Stimulated activated naive B cell treated with anti-CD40 and anti-IgM and Interleukin-4, amounts not matched to agents 10 μg/mL and 1 μg/mL and 100 μg/mL, for 72 hours (primary cell): ENCODE data around the gene HAGH.

Source experiments
- ATAC-seq, 2 donors: fragments of 150-1000 bp; cut with Tn5 transposase; replicated peaks; 2 replicates each; pipeline ENCODE4 v1.10.0; 2021; ENCODE audit warnings: moderate library complexity in 1 of 2
- DNase-seq: peaks from one replicate; pipeline ENCODE4 v3.0.0; 2021
- H3K27ac Mint-ChIP-seq: one replicate; pipeline ENCODE4 v1.8.0; 2022; ENCODE audit warnings: mild to moderate bottlenecking, mixed read lengths
- H3K27me3 Mint-ChIP-seq, 2 donors: one replicate each; pipeline ENCODE4 v1.8.0; 2022; ENCODE audit warnings: mixed read lengths in 2 of 2
- H3K36me3 Mint-ChIP-seq, 2 donors: one replicate each; pipeline ENCODE4 v1.8.0; 2022; ENCODE audit warnings: mixed read lengths in 2 of 2, mild to moderate bottlenecking in 1 of 2
- H3K4me1 Mint-ChIP-seq, 2 donors: one replicate each; pipeline ENCODE4 v1.8.0; 2022; ENCODE audit warnings: mixed read lengths in 2 of 2, mild to moderate bottlenecking in 1 of 2
- H3K4me3 Mint-ChIP-seq, 2 donors: one replicate each; pipeline ENCODE4 v1.8.0; 2022; ENCODE audit warnings: mild to moderate bottlenecking in 2 of 2, mixed read lengths in 2 of 2, moderate library complexity in 1 of 2
- H3K9me3 Mint-ChIP-seq, 2 donors: one replicate each; pipeline ENCODE4 v1.8.0; 2022; ENCODE audit warnings: mixed read lengths in 2 of 2, mild to moderate bottlenecking in 1 of 2

The HAGH gene

GRCh38 chr16:1851793-1852192, 25.2 kb upstream of the HAGH start:
- Mint-ChIP-seq H3K4me1 (no peaks in the 10 kb centered on the region), H3K4me3 (no peak overlapping the region), H3K36me3 (no peaks in the 10 kb centered on the region), H3K27me3 (peaks cover 11 to 35% of the 10 kb centered on the region in 2 donors), H3K9me3 (no peaks in the 10 kb centered on the region), H3K27ac (no peak overlapping the region)
- no peak for ATAC-seq
- no peak for DNase-seq

- no peak overlapping the region for H3K27ac Mint-ChIP-seq
- no peaks in the 10 kb centered on the region for H3K36me3 Mint-ChIP-seq
- H3K9me3 Mint-ChIP-seq = no peaks in the 10 kb centered on the region
- ATAC-seq (no peak), DNase-seq (no peak)
- peaks cover 19 to 42% of the 10 kb centered on the region in 2 donors for H3K27me3 Mint-ChIP-seq
- H3K4me1 Mint-ChIP-seq = no peaks in the 10 kb centered on the region
- H3K4me3 Mint-ChIP-seq = no peak overlapping the region
Measured at GRCh38 chr16:1850981-1851380, 24.4 kb upstream of the HAGH start.

GRCh38 chr16:1846416-1846815, 19.8 kb upstream of the HAGH start:
- Mint-ChIP-seq H3K4me1 (no peaks in the 10 kb centered on the region), H3K27ac (no peak overlapping the region), H3K36me3 (no peaks in the 10 kb centered on the region), H3K9me3 (no peaks in the 10 kb centered on the region), H3K4me3 (no peak overlapping the region), H3K27me3 (peaks cover 18 to 26% of the 10 kb centered on the region in 2 donors)
- no peak for ATAC-seq
- DNase-seq = no peak

GRCh38 chr16:1845985-1846384, 19.4 kb upstream of the HAGH start:
- ATAC-seq (no peak), DNase-seq (no peak)
- Mint-ChIP-seq H3K4me1 (no peaks in the 10 kb centered on the region), H3K36me3 (no peaks in the 10 kb centered on the region), H3K9me3 (no peaks in the 10 kb centered on the region), H3K27me3 (peaks cover 14 to 22% of the 10 kb centered on the region in 2 donors), H3K27ac (no peak overlapping the region), H3K4me3 (no peak overlapping the region)

GRCh38 chr16:1839554-1839953, 12.9 kb upstream of the HAGH start:
- DNase-seq (no peak), ATAC-seq (no peak)
- no peak overlapping the region for H3K27ac Mint-ChIP-seq
- H3K27me3 Mint-ChIP-seq = no peaks in the 10 kb centered on the region
- H3K9me3 Mint-ChIP-seq = no peaks in the 10 kb centered on the region
- H3K36me3 Mint-ChIP-seq = peaks cover 0 to 3% of the 10 kb centered on the region in 2 donors
- H3K4me3 Mint-ChIP-seq = no peak overlapping the region
- no peaks in the 10 kb centered on the region for H3K4me1 Mint-ChIP-seq

GRCh38 chr16:1834096-1834495, 7.5 kb upstream of the HAGH start:
- peaks cover 3 to 8% of the 10 kb centered on the region in 2 donors for H3K4me1 Mint-ChIP-seq
- H3K36me3 Mint-ChIP-seq = peaks cover 7 to 13% of the 10 kb centered on the region in 2 donors
- no peak overlapping the region for H3K4me3 Mint-ChIP-seq
- H3K27ac Mint-ChIP-seq = no peak overlapping the region
- no peaks in the 10 kb centered on the region for H3K27me3 Mint-ChIP-seq
- no peak for DNase-seq
- ATAC-seq = no peak
- H3K9me3 Mint-ChIP-seq = no peaks in the 10 kb centered on the region

- Mint-ChIP-seq H3K4me3 (no peak overlapping the region), H3K27me3 (no peaks in the 10 kb centered on the region), H3K27ac (no peak overlapping the region), H3K9me3 (no peaks in the 10 kb centered on the region), H3K4me1 (peaks cover 4 to 12% of the 10 kb centered on the region in 2 donors), H3K36me3 (peaks cover 7 to 13% of the 10 kb centered on the region in 2 donors)
- DNase-seq (no peak), ATAC-seq (no peak)
Measured at GRCh38 chr16:1832838-1833454, 6.3 kb upstream of the HAGH start.

- Mint-ChIP-seq H3K4me1 (peaks cover 6 to 20% of the 10 kb centered on the region in 2 donors), H3K27ac (no peak overlapping the region), H3K9me3 (no peaks in the 10 kb centered on the region), H3K27me3 (no peaks in the 10 kb centered on the region), H3K36me3 (peaks cover 7 to 13% of the 10 kb centered on the region in 2 donors), H3K4me3 (no peak overlapping the region)
- DNase-seq (no peak), ATAC-seq (no peak)
Measured at GRCh38 chr16:1831186-1832075, 4.8 kb upstream of the HAGH start.

GRCh38 chr16:1830213-1830612, 3.6 kb upstream of the HAGH start:
- ATAC-seq = no peak
- Mint-ChIP-seq H3K36me3 (peaks cover 7 to 13% of the 10 kb centered on the region in 2 donors), H3K27ac (no peak overlapping the region), H3K9me3 (no peaks in the 10 kb centered on the region), H3K27me3 (no peaks in the 10 kb centered on the region), H3K4me3 (no peak overlapping the region), H3K4me1 (peaks cover 6 to 20% of the 10 kb centered on the region in 2 donors)
- DNase-seq = no peak

GRCh38 chr16:1828645-1829410, 2.2 kb upstream of the HAGH start:
- no peaks in the 10 kb centered on the region for H3K9me3 Mint-ChIP-seq
- H3K4me3 Mint-ChIP-seq = peak overlapping the region; percentile 30 to 41
- H3K27ac Mint-ChIP-seq = no peak overlapping the region
- H3K36me3 Mint-ChIP-seq = peaks cover 7 to 13% of the 10 kb centered on the region in 2 donors
- ATAC-seq (no peak), DNase-seq (no peak)
- H3K4me1 Mint-ChIP-seq = peaks cover 10 to 30% of the 10 kb centered on the region in 2 donors
- no peaks in the 10 kb centered on the region for H3K27me3 Mint-ChIP-seq

- Mint-ChIP-seq H3K4me3 (peak overlapping the region; percentile 77 to 93), H3K27me3 (no peaks in the 10 kb centered on the region), H3K36me3 (peaks cover 3 to 6% of the 10 kb centered on the region in 2 donors), H3K27ac (peak overlapping the region; percentile 59), H3K4me1 (peaks cover 10 to 32% of the 10 kb centered on the region in 2 donors), H3K9me3 (no peaks in the 10 kb centered on the region)
- peak; percentile 8 for DNase-seq
- peak; percentile 75 to 79 for ATAC-seq
Measured at GRCh38 chr16:1825864-1826690, 548 bp downstream of the HAGH start.

GRCh38 chr16:1825381-1825863, 1.2 kb downstream of the HAGH start:
- Mint-ChIP-seq H3K27ac (peak overlapping the region; percentile 59), H3K4me1 (peaks cover 8 to 26% of the 10 kb centered on the region in 2 donors), H3K27me3 (no peaks in the 10 kb centered on the region), H3K4me3 (peak overlapping the region; percentile 75 to 77), H3K9me3 (no peaks in the 10 kb centered on the region), H3K36me3 (peaks cover 0 to 2% of the 10 kb centered on the region in 2 donors)
- DNase-seq = no peak
- no peak for ATAC-seq

- ATAC-seq (no peak), DNase-seq (no peak)
- Mint-ChIP-seq H3K4me3 (no peak overlapping the region), H3K4me1 (peaks cover 6 to 21% of the 10 kb centered on the region in 2 donors), H3K27me3 (no peaks in the 10 kb centered on the region), H3K27ac (no peak overlapping the region), H3K9me3 (no peaks in the 10 kb centered on the region), H3K36me3 (peaks cover 4 to 7% of the 10 kb centered on the region in 2 donors)
Measured at GRCh38 chr16:1823821-1824220, 2.8 kb downstream of the HAGH start.
